Fibroblast of lung (primary cell): ENCODE measurements around the gene CNNM3. TPM values are rescaled to one million over a fixed set of nuclear protein-coding genes. Genes with fewer than 3 reads are reported as not detected.

Experiments used
- DNase-seq, 2 donors: peaks; one replicate each; pipeline versions ENCODE4 v3.0.0 to v3.0.0-alpha.2; 2010; ENCODE audit warnings: low read depth in 2 of 2
- H2AFZ ChIP-seq: 2 replicates; pipeline ENCODE4 v1.5.1; 2012; ENCODE audit warnings: low read length, control low read depth, inconsistent platforms
- H3K27ac ChIP-seq: 2 replicates; pipeline ENCODE4 v1.5.1; 2011; ENCODE audit warnings: low read length, control low read depth; ENCODE audit not compliant: insufficient read depth
- H3K27me3 ChIP-seq: 2 replicates; pipeline ENCODE4 v1.5.1; 2011; ENCODE audit warnings: mild to moderate bottlenecking, low read length; ENCODE audit not compliant: control insufficient read depth, insufficient read depth
- H3K36me3 ChIP-seq: 2 replicates; pipeline ENCODE4 v1.5.1; 2011; ENCODE audit warnings: low read length; ENCODE audit not compliant: control insufficient read depth, insufficient read depth
- H3K4me1 ChIP-seq: 2 replicates; pipeline ENCODE4 v1.5.1; 2011; ENCODE audit warnings: low read length; ENCODE audit not compliant: control insufficient read depth, insufficient read depth; ENCODE audit errors: extremely low read depth
- H3K4me2 ChIP-seq: 2 replicates; pipeline ENCODE4 v1.5.1; 2011; ENCODE audit warnings: low read length, control low read depth; ENCODE audit not compliant: insufficient read depth; ENCODE audit errors: extremely low read depth
- H3K4me3 ChIP-seq, 4 experiments: fragments of 200-600 bp in 1 of 4; sonication (generic) in 1 of 4; replicated peaks in 1 of 4; 2 replicates each; pipeline ENCODE4 v1.5.1; 2011 to 2016; ENCODE audit warnings: low read length in 4 of 4, low read depth in 3 of 4, mild to moderate bottlenecking in 3 of 4, control low read depth in 2 of 4, inconsistent platforms in 1 of 4, mixed read lengths in 1 of 4; ENCODE audit not compliant: insufficient read depth in 1 of 4; ENCODE audit errors: control extremely low read depth in 1 of 4
- H3K79me2 ChIP-seq: 2 replicates; pipeline ENCODE4 v1.5.1; 2012; ENCODE audit warnings: mild to moderate bottlenecking, low read length, inconsistent platforms; ENCODE audit not compliant: control insufficient read depth, insufficient read depth
- H3K9ac ChIP-seq: 2 replicates; pipeline ENCODE4 v1.5.1; 2011; ENCODE audit warnings: mild to moderate bottlenecking, low read length, control low read depth; ENCODE audit not compliant: insufficient read depth
- H3K9me3 ChIP-seq: 2 replicates; pipeline ENCODE4 v1.5.1; 2012; ENCODE audit warnings: low read depth, low read length; ENCODE audit not compliant: control insufficient read depth, insufficient read depth
- H4K20me1 ChIP-seq: 2 replicates; pipeline ENCODE4 v1.5.1; 2011; ENCODE audit warnings: low read length; ENCODE audit not compliant: control insufficient read depth, insufficient read depth; ENCODE audit errors: extremely low read depth
- CTCF ChIP-seq, 2 donors: IDR thresholded peaks in 1 of 2; conservative IDR thresholded peaks in 1 of 2; 1 replicate in 1 of 2; 2 replicates in 1 of 2; pipeline ENCODE4 v1.5.1; 2011 to 2012; ENCODE audit warnings: low read length in 2 of 2, control low read depth in 1 of 2, inconsistent platforms in 1 of 2, low read depth in 1 of 2, mild to moderate bottlenecking in 1 of 2
- EZH2 ChIP-seq: IDR thresholded peaks from 2 replicates; pipeline ENCODE4 v1.5.1; 2012; ENCODE audit warnings: low read length, control low read depth, mild to moderate bottlenecking; ENCODE audit errors: missing control alignments
- polyA plus RNA-seq, 2 donors: library from polyadenylated mRNA; depleted of rRNA in 1 of 2; stranded (reverse) in 1 of 2; unstranded in 1 of 2; fragments of >200 nt; gene quantifications; 2 replicates each; pipeline ENCODE4 v1.2.1, GENCODE V29; 2011 to 2012; ENCODE audit warnings: missing spikeins in 1 of 2
- total RNA-seq: library from RNA; depleted of rRNA; stranded (reverse); fragments of >200 nt; gene quantifications from 2 replicates; pipeline ENCODE4 v1.2.1, GENCODE V29; 2014

CNNM3 gene
- total and polyA plus RNA-seq, 2 donors (not counting 1 experiment from before 2014, with no cell fraction given) = 4.3 to 9.9 TPM

DNA sequence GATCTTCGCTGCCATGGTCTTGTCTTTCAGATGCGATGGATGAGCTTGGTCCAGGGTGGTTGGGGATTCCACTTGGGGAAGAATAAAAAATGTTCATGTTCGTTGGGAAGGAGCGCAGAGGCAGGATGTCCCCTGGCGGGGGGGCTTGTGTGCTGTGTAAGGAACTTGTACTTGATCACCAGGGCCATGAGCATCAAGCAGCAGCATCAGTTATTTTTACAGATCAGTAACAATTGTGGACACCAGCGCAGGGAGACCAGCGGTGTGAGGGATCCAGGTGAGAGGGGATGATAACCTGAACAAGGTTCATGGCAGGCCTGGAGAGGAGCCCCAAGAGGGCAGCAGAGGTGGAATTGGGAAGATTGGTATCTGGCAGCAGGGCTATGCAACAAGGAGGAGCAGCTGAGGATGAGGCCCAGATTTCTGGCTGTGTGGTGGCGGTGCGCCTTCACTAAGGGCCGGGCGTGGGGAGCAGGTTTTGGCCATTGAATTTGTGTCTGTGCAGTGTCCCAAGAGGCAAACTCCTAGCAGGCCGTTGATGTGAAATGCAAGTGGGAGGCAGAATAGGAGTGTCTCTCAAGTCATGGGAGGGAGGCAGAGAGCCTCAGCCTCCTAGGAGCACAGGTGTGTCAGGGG lies 3.9 kb downstream of the CNNM3 start:
- Histone ChIP-seq H3K36me3 (no peaks in the 10 kb centered on the region), H3K4me1 (peaks cover 7% of the 10 kb centered on the region), H3K9ac (no peak overlapping the region), H3K4me2 (no peak overlapping the region), H3K4me3 (no peak overlapping the region), H3K9me3 (no peaks in the 10 kb centered on the region), H2AFZ (no peak overlapping the region), H4K20me1 (no peaks in the 10 kb centered on the region), H3K27me3 (no peaks in the 10 kb centered on the region), H3K27ac (no peak overlapping the region), H3K79me2 (peaks cover 3% of the 10 kb centered on the region)
- DNase-seq = no peak
- TF ChIP-seq EZH2 (no peak), CTCF (conservative IDR thresholded peaks at IDR 0.05 in 1 of 2, IDR thresholded peaks at IDR 0.05 in 1 of 2; ENCODE audit: low read depth in 1 of 2, low read length in 2 of 2) (no peak)

DNA sequence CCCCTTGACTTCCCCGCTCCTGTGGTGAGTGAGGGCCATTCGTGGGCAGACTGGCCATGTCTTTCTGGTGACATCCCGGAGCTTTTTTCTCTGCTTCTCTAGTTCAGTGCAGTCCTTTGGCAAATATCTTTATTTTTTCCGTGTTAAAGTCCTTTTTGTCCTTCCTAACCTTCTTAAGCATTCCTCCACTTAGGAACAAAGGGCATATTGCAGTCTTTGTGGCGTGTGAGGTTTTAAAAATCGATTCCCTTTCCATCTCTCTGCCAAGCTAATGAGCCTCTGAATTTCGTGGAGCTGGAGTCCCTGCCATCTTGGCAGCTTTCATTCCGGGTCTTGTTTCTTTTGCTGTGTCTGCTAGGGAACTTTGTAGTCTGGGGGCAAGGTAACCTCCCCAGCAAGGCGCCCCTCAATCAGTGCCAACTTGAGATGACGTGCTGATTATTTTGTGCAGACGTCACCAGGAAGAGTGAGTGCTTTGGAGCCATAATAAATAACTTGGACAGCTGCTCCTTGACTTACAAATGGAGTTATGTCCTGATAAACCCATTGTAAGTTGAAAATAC lies 5.1 kb downstream of the CNNM3 start:
- H3K36me3 ChIP-seq = no peaks in the 10 kb centered on the region
- TF ChIP-seq CTCF (conservative IDR thresholded peaks at IDR 0.05 in 1 of 2, IDR thresholded peaks at IDR 0.05 in 1 of 2; ENCODE audit: low read depth in 1 of 2, low read length in 2 of 2) (no peak), EZH2 (no peak)
- H3K4me2 ChIP-seq = no peak overlapping the region
- H3K79me2 ChIP-seq = peaks cover 3% of the 10 kb centered on the region
- no peaks in the 10 kb centered on the region for H3K27me3 ChIP-seq
- H3K4me3 ChIP-seq = no peak overlapping the region
- H4K20me1 ChIP-seq = no peaks in the 10 kb centered on the region
- H3K4me1 ChIP-seq = peaks cover 5% of the 10 kb centered on the region
- no peak overlapping the region for H2AFZ ChIP-seq
- H3K27ac ChIP-seq = no peak overlapping the region
- no peak overlapping the region for H3K9ac ChIP-seq
- DNase-seq = no peak
- no peaks in the 10 kb centered on the region for H3K9me3 ChIP-seq

DNA sequence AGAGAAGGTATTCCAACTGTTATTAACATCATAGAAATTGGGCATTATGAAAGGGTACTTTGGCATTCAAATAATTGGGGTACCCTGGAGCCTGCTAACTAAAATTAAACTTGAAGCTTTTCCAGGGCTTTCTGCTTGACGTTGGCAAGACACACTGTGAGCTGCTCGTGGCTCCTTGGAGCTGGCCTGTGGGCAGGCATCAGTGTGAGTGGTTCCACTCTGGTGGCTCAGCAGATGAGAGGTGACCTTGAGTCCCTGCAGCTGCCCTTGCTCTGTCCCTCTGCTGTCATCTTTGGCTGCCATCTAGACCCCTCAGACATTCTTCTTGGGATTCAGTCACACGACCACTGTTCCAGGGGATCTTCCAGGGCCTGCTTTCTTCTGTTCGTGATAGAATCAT lies 6.7 kb downstream of the CNNM3 start:
- no peak overlapping the region for H3K4me3 ChIP-seq
- no peak overlapping the region for H3K9ac ChIP-seq
- H3K9me3 ChIP-seq = no peaks in the 10 kb centered on the region
- TF ChIP-seq CTCF (conservative IDR thresholded peaks at IDR 0.05 in 1 of 2, IDR thresholded peaks at IDR 0.05 in 1 of 2; ENCODE audit: low read depth in 1 of 2, low read length in 2 of 2) = no peak
- no peak for TF ChIP-seq EZH2
- no peak for DNase-seq
- peaks cover 4% of the 10 kb centered on the region for H3K36me3 ChIP-seq
- no peak overlapping the region for H3K27ac ChIP-seq
- no peaks in the 10 kb centered on the region for H3K27me3 ChIP-seq
- H2AFZ ChIP-seq = no peak overlapping the region
- no peaks in the 10 kb centered on the region for H3K79me2 ChIP-seq
- H3K4me1 ChIP-seq = no peaks in the 10 kb centered on the region
- H3K4me2 ChIP-seq = no peak overlapping the region
- no peaks in the 10 kb centered on the region for H4K20me1 ChIP-seq
